WERI-Rb-1 (cell line): Measurements from ENCODE around the gene P4HB.

Experiments
- DNase-seq: peaks from one replicate; pipeline ENCODE4 v3.0.0-alpha.2; 2020
- H3K27ac ChIP-seq: fragments of 250-450 bp; sonication (Bioruptor Pico); 2 replicates; pipeline ENCODE4 v1.5.1; 2020; ENCODE audit warnings: mild to moderate bottlenecking, moderate library complexity
- H3K27me3 ChIP-seq: fragments of 250-450 bp; sonication (Bioruptor Pico); 2 replicates; pipeline ENCODE4 v1.5.1; 2021; ENCODE audit warnings: mild to moderate bottlenecking, low read depth, moderate library complexity; ENCODE audit not compliant: insufficient read depth, severe bottlenecking
- H3K36me3 ChIP-seq: fragments of 250-450 bp; sonication (Bioruptor Pico); 2 replicates; pipeline ENCODE4 v1.5.1; 2020; ENCODE audit warnings: mild to moderate bottlenecking, moderate library complexity
- H3K4me3 ChIP-seq: 2 replicates; pipeline ENCODE4 v1.5.1; 2011; ENCODE audit warnings: low read depth, mild to moderate bottlenecking, control low read depth, low read length
- H3K9me3 ChIP-seq: fragments of 250-450 bp; sonication (Bioruptor Pico); 2 replicates; pipeline ENCODE4 v1.5.1; 2021; ENCODE audit warnings: mild to moderate bottlenecking, moderate library complexity; ENCODE audit not compliant: severe bottlenecking
- CTCF ChIP-seq: IDR thresholded peaks from 2 replicates; pipeline ENCODE4 v1.5.1; 2011; ENCODE audit warnings: low read depth, mild to moderate bottlenecking, control low read depth, inconsistent platforms, low read length

The P4HB gene

GRCh38 chr17:81858170-81858966 lies 2.0 kb downstream of the P4HB start:
- H3K36me3 ChIP-seq = peaks cover 75% of the 10 kb centered on the region
- no peak for DNase-seq
- no peak for TF ChIP-seq CTCF
- no peak overlapping the region for H3K4me3 ChIP-seq
- no peak overlapping the region for H3K27ac ChIP-seq
- no peaks in the 10 kb centered on the region for H3K9me3 ChIP-seq
- no peaks in the 10 kb centered on the region for H3K27me3 ChIP-seq

- H3K27me3 ChIP-seq = no peaks in the 10 kb centered on the region
- peak; percentile 57 for DNase-seq
- peaks cover 97% of the 10 kb centered on the region for H3K36me3 ChIP-seq
These were observed 5.2 kb downstream of the P4HB start for GRCh38 chr17:81854974-81855774.

GRCh38 chr17:81852237-81852636 lies 8.1 kb downstream of the P4HB start:
- DNase-seq = no peak
- Histone ChIP-seq H3K4me3 (no peak overlapping the region), H3K27me3 (no peaks in the 10 kb centered on the region), H3K36me3 (peaks cover 98% of the 10 kb centered on the region), H3K9me3 (no peaks in the 10 kb centered on the region), H3K27ac (no peak overlapping the region)
- TF ChIP-seq CTCF = no peak

More at GRCh38 chr17:81854974-81855774, 5.2 kb downstream of the P4HB start:
- no peak overlapping the region for H3K4me3 ChIP-seq
- TF ChIP-seq CTCF = peak; percentile 65
- no peaks in the 10 kb centered on the region for H3K9me3 ChIP-seq
- H3K27ac ChIP-seq = no peak overlapping the region

- H3K27me3 ChIP-seq = no peaks in the 10 kb centered on the region
- H3K4me3 ChIP-seq = no peak overlapping the region
- H3K9me3 ChIP-seq = no peaks in the 10 kb centered on the region
- DNase-seq = no peak
- H3K36me3 ChIP-seq = peaks cover 100% of the 10 kb centered on the region
- no peak for TF ChIP-seq CTCF
- no peak overlapping the region for H3K27ac ChIP-seq
These were observed 8.9 kb downstream of the P4HB start for GRCh38 chr17:81851423-81851822.

GRCh38 chr17:81849457-81849856 lies 10.9 kb downstream of the P4HB start:
- H3K9me3 ChIP-seq = no peaks in the 10 kb centered on the region
- no peak for DNase-seq
- no peaks in the 10 kb centered on the region for H3K27me3 ChIP-seq
- H3K36me3 ChIP-seq = peaks cover 100% of the 10 kb centered on the region
- H3K4me3 ChIP-seq = no peak overlapping the region
- H3K27ac ChIP-seq = no peak overlapping the region
- TF ChIP-seq CTCF = no peak
